DMS53 (cell line): ENCODE measurements around the gene LCE3E.
"Not testable (repeated sequence)": the region's sequence is repeated elsewhere in the genome, so short reads cannot be mapped to it uniquely, and the experiment has no call there.

Experiments
- DNase-seq: peaks from one replicate; lab custom pipeline; 2025; lab: John Stamatoyannopoulos, UW

Gene LCE3E, protein sequence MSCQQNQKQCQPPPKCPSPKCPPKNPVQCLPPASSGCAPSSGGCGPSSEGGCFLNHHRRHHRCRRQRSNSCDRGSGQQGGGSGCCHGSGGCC

DNA sequence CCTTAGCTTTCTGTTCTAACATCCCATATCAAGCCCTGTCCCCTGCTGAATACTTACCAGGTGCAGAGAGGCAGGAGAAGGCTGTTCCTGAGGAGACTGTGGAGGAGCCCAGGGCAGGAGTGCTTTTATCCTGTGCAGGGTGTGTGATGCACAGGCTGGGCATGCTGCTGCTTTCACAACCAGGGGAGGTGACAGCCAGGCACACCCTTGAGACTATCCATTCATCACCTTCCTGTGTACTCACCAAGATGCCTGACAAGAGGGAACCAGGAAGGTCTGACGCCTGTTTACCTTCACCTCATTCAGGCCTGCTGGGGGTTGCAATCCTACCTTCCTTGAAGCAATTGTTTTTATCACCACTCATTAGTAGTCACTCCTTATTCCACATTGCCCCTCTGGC is at the start of gene LCE3E:
LCE3E (minus strand) TSS at position 100 of the 400 bp plus-strand sequence. CDS start 572 bp downstream, outside the sequence.
- DNase-seq = no peak

DNA sequence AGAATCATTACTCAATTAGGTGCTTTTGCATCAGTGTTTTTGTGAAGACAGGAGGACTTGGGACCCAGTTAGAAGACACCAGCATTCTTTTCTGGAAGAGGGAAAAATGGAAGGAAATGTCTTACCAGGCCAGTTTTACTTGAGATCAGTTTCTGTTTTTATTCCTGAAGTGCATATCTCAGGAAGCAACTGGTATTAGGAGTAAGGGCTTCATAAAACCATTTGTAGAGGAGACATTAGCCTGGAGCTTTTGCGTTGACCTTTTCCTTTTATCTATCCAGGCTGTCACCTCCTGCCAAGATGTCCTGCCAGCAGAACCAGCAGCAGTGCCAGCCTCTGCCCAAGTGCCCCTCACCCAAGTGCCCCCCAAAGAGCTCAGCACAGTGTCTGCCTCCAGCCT is 46.9 kb upstream of the LCE3E start, which contains the start of gene LCE3B:
LCE3B (plus strand) TSS at position 301 of the 400 bp plus-strand sequence; CDS start at position 301, 0 bp downstream.
- no peak for DNase-seq

GRCh38 chr1:152599934-152600333 is 33.4 kb upstream of the LCE3E start, which contains the start of gene LCE3C:
TSS of gene LCE3C (plus strand) at chr1:152600234. CDS start at chr1:152600732, 498 bp downstream.
- DNase-seq = no peak

DNA sequence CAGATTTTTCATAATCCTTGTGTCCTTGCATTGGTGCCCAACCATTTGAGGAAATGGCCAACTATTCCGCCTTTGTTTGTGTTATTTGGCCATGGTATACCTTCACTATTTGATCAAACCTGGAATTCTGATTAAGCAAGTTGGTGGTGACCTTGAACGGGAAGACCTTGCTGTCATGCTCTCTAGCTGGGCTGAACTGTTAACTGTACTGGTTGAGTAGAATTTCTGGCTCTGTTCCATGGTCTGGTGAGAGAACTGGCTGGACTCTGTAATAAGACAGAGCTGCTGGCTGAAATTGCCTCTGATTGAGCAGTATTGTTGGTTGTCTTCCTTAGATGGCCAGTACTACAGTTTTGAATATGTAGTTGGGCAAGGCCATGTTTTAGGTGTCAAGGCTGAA is 30.4 kb upstream of the LCE3E start:
- DNase-seq = no peak

DNA sequence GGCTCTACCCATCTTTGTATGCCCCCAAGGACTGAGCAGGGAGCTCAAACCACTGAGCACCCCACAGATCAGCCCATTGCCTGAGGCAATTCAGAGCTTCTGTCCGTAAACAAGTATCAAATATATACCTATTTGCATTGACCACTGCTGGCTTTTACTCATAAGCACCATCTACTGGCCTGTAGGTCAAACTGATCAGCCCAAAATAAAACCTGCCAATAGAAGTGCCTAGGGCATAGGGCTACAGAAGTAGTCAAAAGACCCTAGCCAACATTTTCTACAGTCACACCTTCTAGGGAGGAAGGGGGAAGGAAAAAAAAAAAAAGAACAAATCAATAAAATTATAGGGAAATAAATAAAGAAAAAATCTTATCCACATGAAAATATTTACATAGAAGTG is 19.0 kb upstream of the LCE3E start:
- DNase-seq = no peak

DNA sequence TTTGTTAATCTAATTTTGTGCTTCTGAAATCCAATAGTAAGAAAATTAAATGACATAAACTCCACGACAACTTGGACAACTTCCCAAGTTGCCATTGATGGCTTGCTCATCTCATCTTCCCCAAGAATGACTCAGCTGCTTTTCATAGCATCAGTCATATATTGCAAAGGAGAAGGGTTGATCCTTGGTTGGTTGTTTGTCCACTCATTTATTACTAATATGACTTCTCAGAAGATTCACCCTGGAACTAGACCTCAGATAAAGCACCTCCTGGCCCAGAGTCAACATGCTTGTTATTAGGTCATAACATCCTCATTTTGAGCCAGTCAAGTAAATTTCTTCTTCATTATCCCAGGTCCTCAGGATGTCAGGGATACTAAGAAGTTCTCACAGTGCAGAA is 16.1 kb upstream of the LCE3E start:
- no peak for DNase-seq

GRCh38 chr1:152580433-152580832 is 13.9 kb upstream of the LCE3E start, which contains the start of gene LCE3D:
TSS of gene LCE3D (minus strand) at chr1:152580516. CDS start at chr1:152579936, 580 bp downstream.
- DNase-seq = no peak

GRCh38 chr1:152579526-152579925 is 12.9 kb upstream of the LCE3E start:
- DNase-seq = not testable (repeated sequence)

DNA sequence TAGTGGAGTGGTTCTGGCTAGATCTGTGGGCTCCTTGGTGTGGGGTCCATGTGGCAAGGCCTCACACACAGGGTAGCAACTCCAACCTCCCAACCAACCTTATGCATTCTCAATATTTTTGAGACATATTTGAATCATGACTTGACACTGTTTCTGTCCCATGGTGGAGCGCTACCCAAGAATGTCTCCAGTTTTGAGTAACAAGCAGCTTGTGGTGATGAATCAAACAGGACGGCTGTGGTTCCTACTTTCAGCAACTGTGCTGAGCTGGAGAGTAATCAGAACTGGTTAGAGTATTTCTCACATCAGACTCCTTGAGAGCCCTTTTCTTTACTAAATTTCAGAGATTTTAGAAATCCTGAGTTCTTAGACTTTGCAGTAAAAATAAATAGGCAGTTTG is 10.6 kb upstream of the LCE3E start:
- DNase-seq = no peak

DNA sequence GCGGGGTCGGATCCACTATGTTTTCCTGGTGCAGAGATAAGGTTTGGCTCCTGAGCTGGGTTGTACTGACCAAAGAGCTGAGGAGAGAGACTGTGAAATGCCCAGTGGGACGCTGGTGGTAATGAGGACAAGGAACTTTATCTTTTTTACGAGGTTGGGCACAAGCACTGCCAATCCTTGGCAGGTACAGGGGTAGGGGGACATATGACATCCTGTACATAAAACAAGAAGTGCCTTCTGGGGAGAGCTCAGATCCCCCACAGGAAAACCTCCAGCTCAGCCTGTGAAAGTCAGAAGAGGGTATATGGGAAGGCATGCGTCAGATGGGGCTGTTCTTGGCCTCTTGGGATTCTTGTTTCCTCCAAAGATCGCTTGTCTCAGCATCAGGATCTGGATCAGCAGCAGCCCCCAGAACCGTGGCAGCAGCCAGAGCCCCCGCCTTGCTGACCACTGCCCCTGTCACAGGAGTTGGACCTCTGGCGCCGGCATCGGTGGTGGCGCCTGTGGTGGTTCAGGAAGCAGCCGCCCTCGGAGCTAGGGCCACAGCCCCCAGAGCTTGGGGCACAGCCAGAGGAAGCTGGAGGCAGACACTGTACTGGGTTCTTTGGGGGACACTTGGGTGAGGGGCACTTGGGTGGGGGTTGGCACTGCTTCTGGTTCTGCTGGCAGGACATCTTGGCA is 905 bp downstream of the LCE3E start:
- no peak for DNase-seq

DNA sequence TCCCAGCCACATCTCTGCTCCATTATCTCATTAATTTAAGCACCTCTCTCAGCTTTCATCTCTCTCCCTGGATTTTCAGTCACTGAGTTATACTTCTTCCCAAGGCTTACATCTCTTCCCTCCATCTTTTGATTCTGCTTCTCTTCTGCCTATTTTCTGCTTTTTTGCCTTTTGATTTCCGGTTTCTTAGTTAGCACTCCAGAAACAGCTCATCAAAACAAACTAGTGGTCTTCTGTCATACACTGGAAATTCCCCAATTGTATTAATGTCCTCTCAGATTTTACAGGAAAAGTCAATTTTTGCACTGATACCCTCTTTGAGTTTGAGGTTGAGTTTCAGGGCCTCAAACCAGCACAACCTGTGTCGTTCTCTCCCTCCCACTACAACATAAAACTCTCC is 1.5 kb downstream of the LCE3E start:
- no peak for DNase-seq

- not testable (repeated sequence) for DNase-seq
These were observed 18.2 kb downstream of the LCE3E start for GRCh38 chr1:152548358-152548757.

DNA sequence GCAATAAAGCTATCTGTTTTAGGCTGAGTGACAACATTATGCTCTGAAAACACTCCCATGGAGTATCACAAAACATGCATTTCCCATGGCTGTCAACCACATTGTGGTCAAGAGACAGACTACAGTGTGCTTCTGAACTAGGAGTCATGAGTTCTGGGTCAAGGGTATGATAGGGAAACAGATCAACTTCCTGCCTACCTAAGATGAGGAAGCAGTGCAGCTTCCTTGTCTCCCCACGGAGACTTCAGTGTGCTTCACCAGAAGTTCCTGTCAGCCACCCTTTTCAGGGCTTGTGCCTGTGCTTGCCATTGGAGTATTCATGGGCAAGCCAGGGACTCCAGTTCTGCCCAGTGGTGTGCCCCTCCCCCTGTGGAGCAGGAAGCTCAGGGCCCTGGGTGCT is 19.9 kb downstream of the LCE3E start:
- DNase-seq = no peak

- peak; percentile 26 for DNase-seq
These were observed 22.8 kb downstream of the LCE3E start for GRCh38 chr1:152543820-152544219.

DNA sequence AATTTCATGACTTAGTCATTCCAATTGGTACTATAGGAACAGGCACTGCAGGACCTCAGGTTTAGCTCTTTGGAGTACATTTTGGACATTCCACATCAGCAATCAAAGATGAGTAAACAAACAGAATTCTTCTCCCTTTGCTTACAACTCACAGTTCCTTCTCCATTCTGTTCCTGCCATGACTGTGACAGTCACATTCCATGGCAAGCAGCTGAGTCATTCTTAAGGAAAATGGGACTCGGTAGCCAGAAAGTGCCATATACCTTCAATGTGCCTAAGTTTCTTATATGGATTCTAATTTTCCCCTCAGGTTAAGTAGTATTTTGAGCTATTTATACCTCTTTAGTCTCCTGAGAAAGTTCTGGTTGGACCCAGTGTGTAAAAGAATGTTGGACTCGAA is 26.7 kb downstream of the LCE3E start:
- no peak for DNase-seq

- no peak for DNase-seq
These were observed 29.1 kb downstream of the LCE3E start for GRCh38 chr1:152537496-152537895.

GRCh38 chr1:152535774-152536173 is 30.8 kb downstream of the LCE3E start:
- DNase-seq = no peak

GRCh38 chr1:152533327-152533938 is 33.1 kb downstream of the LCE3E start:
- DNase-seq = peak; percentile 68

DNA sequence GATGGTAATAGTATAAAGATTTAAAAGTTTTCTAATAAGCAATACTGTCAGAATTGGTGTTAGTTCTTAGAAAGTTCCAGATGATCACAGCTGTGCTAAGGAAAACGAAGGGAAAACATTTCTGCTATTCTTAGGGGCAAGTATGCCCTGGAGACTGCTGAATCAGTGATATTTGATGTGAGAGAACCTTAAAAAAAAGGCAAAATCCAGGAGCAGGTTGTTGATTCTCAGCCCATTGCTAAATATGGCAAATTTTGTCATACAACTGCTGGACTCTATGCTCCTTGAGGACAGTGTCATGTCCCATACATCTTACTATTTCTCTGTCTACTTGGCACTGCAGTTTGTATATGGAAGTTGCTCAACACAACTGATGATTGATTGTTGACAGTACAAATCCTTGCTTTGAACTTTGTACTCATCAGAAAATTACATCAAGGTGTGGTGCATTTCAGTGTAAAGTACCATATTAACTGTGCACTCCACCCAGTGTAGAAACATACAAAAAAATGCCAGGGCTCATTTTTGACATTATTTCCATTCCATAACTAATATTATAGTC is 41.4 kb downstream of the LCE3E start:
- no peak for DNase-seq

DNA sequence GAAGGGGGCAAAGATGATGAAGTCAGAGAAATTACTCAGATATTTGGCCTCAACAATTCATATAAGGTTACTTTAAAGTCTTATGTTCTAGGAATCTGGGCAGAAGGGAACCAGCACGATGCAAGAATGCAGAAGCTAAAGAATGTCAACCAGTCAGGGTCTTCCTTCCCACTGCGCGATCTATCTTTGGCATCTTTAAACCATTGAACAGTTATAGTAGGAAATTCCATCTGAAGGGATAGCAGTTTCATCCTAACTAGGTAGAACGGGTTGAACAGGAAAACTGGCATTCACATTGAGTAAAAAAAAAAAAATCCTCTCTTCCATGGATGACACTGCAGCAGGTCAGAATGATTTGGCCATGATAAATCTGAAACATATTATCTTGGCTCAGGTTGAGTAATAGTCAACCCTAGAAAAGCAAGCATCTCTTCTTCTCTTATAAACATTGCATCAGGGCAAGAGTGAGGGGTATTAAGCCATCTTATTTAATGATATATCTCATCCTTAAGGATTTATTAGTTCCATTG is 46.0 kb downstream of the LCE3E start:
- DNase-seq = no peak

GRCh38 chr1:152519851-152520250 is 46.7 kb downstream of the LCE3E start:
- DNase-seq = no peak

DNA sequence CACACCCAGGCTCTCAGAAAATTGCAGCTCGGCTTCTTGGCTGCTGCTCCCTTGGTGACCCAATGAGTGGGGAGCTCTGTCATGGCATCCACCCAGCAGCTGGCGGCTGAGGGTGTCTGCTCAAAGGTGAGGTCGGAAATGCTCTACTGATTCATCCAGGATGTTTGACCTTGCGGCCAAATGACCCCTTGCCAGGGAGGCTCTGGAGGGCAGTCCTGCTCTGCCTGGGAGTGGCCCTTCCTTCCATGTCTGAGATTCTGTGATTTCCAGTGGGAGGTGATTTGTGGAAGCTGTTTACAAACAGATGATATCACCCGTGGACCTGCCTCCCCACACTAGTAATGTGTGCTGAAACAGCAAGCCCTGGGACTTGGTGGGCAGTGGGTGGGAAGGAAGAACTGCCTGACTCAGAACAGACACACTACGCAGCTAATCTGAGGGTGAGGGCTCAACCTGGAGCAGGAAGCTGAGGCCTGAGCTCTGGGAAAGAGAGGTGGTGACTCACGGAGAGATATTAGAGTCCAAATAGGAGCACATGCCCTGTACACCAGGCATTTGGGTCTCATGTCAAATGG is 49.3 kb downstream of the LCE3E start:
- no peak for DNase-seq
